ENCODE measurements around the gene UGT2B15. TPM values are rescaled to one million over a fixed set of nuclear protein-coding genes. Genes with fewer than 3 reads are reported as not detected.

The UGT2B15 gene
- total RNA-seq, 1 donor from 2014 or later = 0.21 TPM

DNA sequence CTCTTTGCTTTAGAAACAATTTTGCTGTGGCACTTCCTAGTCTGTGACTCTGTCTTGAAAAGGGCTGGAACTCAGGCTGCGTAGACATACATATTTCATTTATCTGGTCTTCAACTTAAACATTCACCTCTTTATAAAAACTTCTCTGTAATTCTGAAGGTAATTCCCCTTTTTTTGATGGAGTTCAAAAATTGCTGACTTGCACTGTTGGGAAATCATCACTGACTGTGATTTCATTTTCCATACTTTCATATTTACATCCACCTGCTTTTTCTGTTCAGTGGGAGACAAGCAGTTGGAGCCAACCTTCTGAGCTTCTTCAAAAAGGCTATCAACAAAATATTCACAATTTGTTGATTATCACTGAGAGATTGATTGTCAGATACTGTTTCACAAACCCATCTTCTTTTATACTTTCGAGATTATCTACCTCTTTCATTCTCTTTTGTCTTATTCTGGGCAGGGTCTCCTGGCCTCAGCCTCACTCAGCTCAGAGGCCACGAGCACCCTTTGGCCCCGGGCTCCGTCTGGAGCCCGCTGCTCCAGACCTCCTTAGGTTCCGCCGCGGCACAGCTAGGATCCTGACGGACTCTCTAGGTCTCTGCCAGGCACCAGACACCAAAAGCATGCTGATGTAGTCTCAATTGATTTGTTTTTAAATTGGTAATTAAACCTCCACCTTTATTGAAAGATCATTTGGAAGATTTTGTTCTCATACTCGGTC, 54.6 kb downstream of the UGT2B15 start:
- Histone ChIP-seq H3K4me1 (no peaks in the 10 kb centered on the region), H3K4me3 (no peak overlapping the region), H3K27me3 (no peaks in the 10 kb centered on the region), H3K9me3 (no peaks in the 10 kb centered on the region), H3K36me3 (no peaks in the 10 kb centered on the region), H3K27ac (no peak overlapping the region)
- intact Hi-C loops (cut with DNase I) = no loop called here
- DNase-seq (ENCODE audit: low spot score in 2 of 2) = no peak
- TF ChIP-seq, protein P1, sequence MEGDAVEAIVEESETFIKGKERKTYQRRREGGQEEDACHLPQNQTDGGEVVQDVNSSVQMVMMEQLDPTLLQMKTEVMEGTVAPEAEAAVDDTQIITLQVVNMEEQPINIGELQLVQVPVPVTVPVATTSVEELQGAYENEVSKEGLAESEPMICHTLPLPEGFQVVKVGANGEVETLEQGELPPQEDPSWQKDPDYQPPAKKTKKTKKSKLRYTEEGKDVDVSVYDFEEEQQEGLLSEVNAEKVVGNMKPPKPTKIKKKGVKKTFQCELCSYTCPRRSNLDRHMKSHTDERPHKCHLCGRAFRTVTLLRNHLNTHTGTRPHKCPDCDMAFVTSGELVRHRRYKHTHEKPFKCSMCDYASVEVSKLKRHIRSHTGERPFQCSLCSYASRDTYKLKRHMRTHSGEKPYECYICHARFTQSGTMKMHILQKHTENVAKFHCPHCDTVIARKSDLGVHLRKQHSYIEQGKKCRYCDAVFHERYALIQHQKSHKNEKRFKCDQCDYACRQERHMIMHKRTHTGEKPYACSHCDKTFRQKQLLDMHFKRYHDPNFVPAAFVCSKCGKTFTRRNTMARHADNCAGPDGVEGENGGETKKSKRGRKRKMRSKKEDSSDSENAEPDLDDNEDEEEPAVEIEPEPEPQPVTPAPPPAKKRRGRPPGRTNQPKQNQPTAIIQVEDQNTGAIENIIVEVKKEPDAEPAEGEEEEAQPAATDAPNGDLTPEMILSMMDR (IDR thresholded peaks at IDR 0.05) = no peak

DNA sequence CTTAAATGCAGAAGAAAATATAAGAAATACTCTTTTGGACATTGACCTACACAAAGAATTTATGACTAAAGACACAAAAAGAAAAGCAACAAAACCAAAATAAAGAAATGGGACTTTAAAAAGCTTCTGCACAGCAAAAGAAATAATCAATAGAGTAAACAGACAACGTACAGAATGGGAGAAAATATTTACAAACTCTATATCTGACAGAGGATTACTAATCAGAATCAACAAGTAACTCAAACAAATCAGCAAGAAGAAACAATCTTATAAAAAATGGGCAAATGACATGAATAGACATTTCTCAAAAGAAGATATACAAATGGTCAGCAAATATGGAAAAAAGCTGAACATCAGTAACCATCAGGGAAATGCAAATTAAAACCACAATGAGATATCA, 56.7 kb downstream of the UGT2B15 start:
- no peak for DNase-seq (ENCODE audit: low spot score in 2 of 2)
- Histone ChIP-seq H3K4me1 (no peaks in the 10 kb centered on the region), H3K27me3 (no peaks in the 10 kb centered on the region), H3K27ac (no peak overlapping the region), H3K9me3 (no peaks in the 10 kb centered on the region), H3K36me3 (no peaks in the 10 kb centered on the region), H3K4me3 (no peak overlapping the region)
- TF ChIP-seq, protein P1 (IDR thresholded peaks at IDR 0.05) = no peak
- intact Hi-C loops (cut with DNase I) = no loop called here

DNA sequence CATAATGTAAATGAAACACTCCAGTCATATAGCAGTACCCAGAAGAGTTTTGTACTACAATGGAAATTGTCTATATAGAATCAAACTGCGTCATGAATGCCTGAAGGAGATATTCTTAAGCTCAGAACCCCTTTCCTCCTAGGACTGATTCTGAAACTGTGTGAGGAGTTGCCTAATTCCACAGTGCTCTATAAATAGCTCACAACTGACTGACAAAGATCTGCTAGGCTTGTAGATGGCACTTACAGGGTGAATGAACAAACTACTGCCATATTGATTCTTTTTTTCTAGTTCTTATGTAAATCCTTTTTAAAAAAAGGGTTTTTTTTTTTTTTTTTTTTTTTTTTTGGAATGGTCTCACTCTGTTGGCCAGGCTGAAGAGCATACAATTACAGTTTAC, 64.2 kb downstream of the UGT2B15 start:
- intact Hi-C loops (cut with DNase I) = no loop called here
- no peaks in the 10 kb centered on the region for H3K27me3 ChIP-seq
- H3K36me3 ChIP-seq = no peaks in the 10 kb centered on the region
- H3K9me3 ChIP-seq = no peaks in the 10 kb centered on the region
- H3K4me1 ChIP-seq = no peaks in the 10 kb centered on the region
- TF ChIP-seq, protein P1 (IDR thresholded peaks at IDR 0.05) = no peak
- no peak for DNase-seq (ENCODE audit: low spot score in 2 of 2)
- no peak overlapping the region for H3K4me3 ChIP-seq
- H3K27ac ChIP-seq = no peak overlapping the region

DNA sequence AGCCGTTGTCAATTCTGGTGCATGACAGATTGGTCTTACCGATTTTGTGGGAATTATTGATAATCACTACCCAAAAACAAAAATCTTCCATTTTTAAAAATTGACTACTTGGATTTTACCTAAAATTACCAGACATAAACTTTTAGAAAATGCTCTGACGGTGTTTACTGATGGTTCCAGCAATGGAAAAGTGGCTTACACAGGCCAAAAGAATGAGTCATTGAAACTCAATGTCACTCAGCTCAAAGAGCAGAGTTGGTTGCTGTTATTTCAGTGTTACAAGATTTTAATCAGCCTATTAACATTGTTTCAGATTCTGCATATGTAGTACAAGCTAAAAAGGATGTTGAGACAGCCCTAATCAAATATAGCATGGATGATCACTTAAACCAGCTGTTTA, 71.3 kb downstream of the UGT2B15 start:
- DNase-seq (ENCODE audit: low spot score in 2 of 2) = no peak
- no peaks in the 10 kb centered on the region for H3K27me3 ChIP-seq
- H3K27ac ChIP-seq = no peak overlapping the region
- intact Hi-C loops (cut with DNase I) = no loop called here
- H3K36me3 ChIP-seq = no peaks in the 10 kb centered on the region
- TF ChIP-seq, protein P1 (IDR thresholded peaks at IDR 0.05) = no peak
- H3K4me1 ChIP-seq = no peaks in the 10 kb centered on the region
- no peaks in the 10 kb centered on the region for H3K9me3 ChIP-seq
- no peak overlapping the region for H3K4me3 ChIP-seq

DNA sequence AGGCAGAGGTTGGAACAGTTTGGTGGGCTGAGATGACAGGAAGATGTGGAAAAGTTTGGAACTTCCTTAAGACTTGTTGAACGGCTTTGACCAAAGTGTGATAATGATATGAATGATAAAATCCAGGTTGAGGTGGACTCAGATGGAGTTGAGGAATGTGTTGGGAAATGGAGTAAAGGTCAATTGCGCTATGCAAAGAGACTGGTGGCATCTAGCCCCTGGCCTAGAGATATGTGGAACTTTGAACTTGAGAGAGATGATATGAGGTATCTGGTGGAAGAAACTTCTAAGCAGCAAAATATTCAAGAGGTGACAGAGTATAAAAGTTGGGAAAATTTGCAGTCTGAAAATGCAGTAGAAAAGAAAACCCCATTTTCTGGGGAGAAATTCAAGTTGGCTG, 73.0 kb downstream of the UGT2B15 start:
- TF ChIP-seq, protein P1 (IDR thresholded peaks at IDR 0.05) = no peak
- H3K36me3 ChIP-seq = no peaks in the 10 kb centered on the region
- H3K9me3 ChIP-seq = no peaks in the 10 kb centered on the region
- H3K27me3 ChIP-seq = no peaks in the 10 kb centered on the region
- intact Hi-C loops (cut with DNase I) = no loop called here
- no peak for DNase-seq (ENCODE audit: low spot score in 2 of 2)
- H3K4me3 ChIP-seq = no peak overlapping the region
- no peaks in the 10 kb centered on the region for H3K4me1 ChIP-seq
- H3K27ac ChIP-seq = no peak overlapping the region

Other genes starting within 250 kb of the UGT2B15 start
- gene TMPRSS11E, start 223.2 kb downstream of the UGT2B15 start, total RNA-seq = not detected
- not detected for gene UGT2B17, start 94.3 kb downstream of the UGT2B15 start, total RNA-seq
- gene UGT2B10, start 145.3 kb upstream of the UGT2B15 start, total RNA-seq = not detected

All from ascending aorta (tissue), 2 donors.